HepG2 (cell line): ENCODE data around the gene MRPL37.

Experiments
- EZH2 ChIP-seq: conservative IDR thresholded peaks from 2 replicates; pipeline ENCODE4 v1.6.1; 2012; ENCODE audit warnings: mild to moderate bottlenecking, low read depth, low read length, moderate library complexity
- GABPB1 ChIP-seq: IDR thresholded peaks from 2 replicates; pipeline ENCODE4 v1.6.1; 2016; ENCODE audit warnings: mild to moderate bottlenecking, missing genetic modification reagents, moderate library complexity, missing compliant biosample characterization
- JUND ChIP-seq: sonication (generic); formaldehyde crosslinking; IDR thresholded peaks from 2 replicates; pipeline ENCODE4 v1.8.0; 2022; ENCODE audit warnings: mild to moderate bottlenecking, missing genetic modification reagents
- POLR2AphosphoS5 ChIP-seq: IDR thresholded peaks from 2 replicates; pipeline ENCODE4 v1.6.1; 2012; ENCODE audit warnings: low read depth, low read length
- ZNF333 ChIP-seq: sonication (generic); formaldehyde crosslinking; IDR thresholded peaks from 2 replicates; pipeline ENCODE4 v1.4.0; 2020; ENCODE audit warnings: mild to moderate bottlenecking, missing genetic modification reagents, borderline replicate concordance

GRCh38 chr1:54219688-54220003, 19.7 kb downstream of the MRPL37 start:
- no peak for TF ChIP-seq POLR2AphosphoS5
- TF ChIP-seq GABPB1 (CRISPR knock-in tag) = no peak
- no peak for TF ChIP-seq EZH2
- no peak for TF ChIP-seq JUND (CRISPR knock-in tag)
- TF ChIP-seq ZNF333 = no peak
